ENCODE data around the gene TCOF1. TPM values are rescaled to one million over a fixed set of nuclear protein-coding genes. Genes with fewer than 3 reads are reported as not detected.

TCOF1 gene
- total and polyA plus RNA-seq, 2 of the 8 experiments (the other 6 are each of a cell fraction or from before 2014, with no cell fraction given), result 35.9 to 170 TPM

- no peak for TF ChIP-seq CTBP2 (IDR thresholded peaks at IDR 0.05; ENCODE audit: borderline replicate concordance, insufficient read depth, insufficient read length, low read length)
- TF ChIP-seq ATF3 (IDR thresholded peaks at IDR 0.05; ENCODE audit: insufficient read depth, low read depth, low read length), result no peak
- peak; percentile 33; the same call in 1 of the 2 replicates for TF ChIP-seq CREB1 (IDR thresholded peaks at IDR 0.05)
- no peak for TF ChIP-seq CTCF (IDR thresholded peaks at IDR 0.05; ENCODE audit: control extremely low read depth in 1 of 3, insufficient read depth in 1 of 3, low read depth in 1 of 3, low read length in 3 of 3)
- TF ChIP-seq SIN3A (conservative IDR thresholded peaks at IDR 0.05 in 1 of 2, IDR thresholded peaks at IDR 0.05 in 1 of 2; ENCODE audit: low read depth in 1 of 2, low read length in 2 of 2), result peak in 1 of 2 experiments; percentile 32; a peak in 1 of 4 replicates
- TF ChIP-seq TCF12 (IDR thresholded peaks at IDR 0.05; ENCODE audit: low read depth, low read length), result no peak
- TF ChIP-seq KDM5A (IDR thresholded peaks at IDR 0.05; ENCODE audit: low read length), result 0 out of 2 replicates have a peak, but pooled peaks have one; percentile 38
- TF ChIP-seq GTF2F1 (IDR thresholded peaks at IDR 0.05; ENCODE audit: borderline replicate concordance, low read depth, low read length), result no peak; the same call in 1 of the 2 replicates
- TF ChIP-seq POU5F1 (IDR thresholded peaks at IDR 0.05; ENCODE audit: low read depth, low read length), result no peak
- no peak for TF ChIP-seq JUN (IDR thresholded peaks at IDR 0.05; ENCODE audit: low read depth, low read length)
- peak; percentile 74 to 82 for TF ChIP-seq POLR2A (IDR thresholded peaks at IDR 0.05; ENCODE audit: control extremely low read depth in 1 of 2, low read depth in 2 of 2, low read length in 2 of 2)
- TF ChIP-seq SP4 (IDR thresholded peaks at IDR 0.05; ENCODE audit: low read length), result no peak
- no peak for TF ChIP-seq EZH2 (IDR thresholded peaks at IDR 0.05; ENCODE audit: low read depth, low read length, severe bottlenecking)
- no peak for TF ChIP-seq FOSL1 (IDR thresholded peaks at IDR 0.05; ENCODE audit: insufficient read depth, low read depth, low read length)
- no peak for TF ChIP-seq CBX5 (IDR thresholded peaks at IDR 0.05; ENCODE audit: low read depth, low read length)
- no peak for TF ChIP-seq SP2 (IDR thresholded peaks at IDR 0.05; ENCODE audit: low read length)
- TF ChIP-seq BACH1 (IDR thresholded peaks at IDR 0.05; ENCODE audit: low read length), result no peak
- peak; percentile 30 for TF ChIP-seq ASH2L (IDR thresholded peaks at IDR 0.05; ENCODE audit: low read length)
- TF ChIP-seq RXRA (IDR thresholded peaks at IDR 0.05; ENCODE audit: insufficient read depth, low read depth, low read length), result no peak
- peak; percentile 45 for TF ChIP-seq E2F6 (IDR thresholded peaks at IDR 0.05)
Observed at GRCh38 chr5:150357326-150358260, at the start of gene TCOF1 (continued).
